T1000 (cell line): ENCODE measurements around the gene CBR4.
"Not testable (repeated sequence)": the region's sequence is repeated elsewhere in the genome, so short reads cannot be mapped to it uniquely, and the experiment has no call there.

Experiments used
- DNase-seq: peaks from one replicate; lab custom pipeline; 2025; ENCODE audit warnings: mixed read lengths; lab: John Stamatoyannopoulos, UW

CBR4 gene

DNA sequence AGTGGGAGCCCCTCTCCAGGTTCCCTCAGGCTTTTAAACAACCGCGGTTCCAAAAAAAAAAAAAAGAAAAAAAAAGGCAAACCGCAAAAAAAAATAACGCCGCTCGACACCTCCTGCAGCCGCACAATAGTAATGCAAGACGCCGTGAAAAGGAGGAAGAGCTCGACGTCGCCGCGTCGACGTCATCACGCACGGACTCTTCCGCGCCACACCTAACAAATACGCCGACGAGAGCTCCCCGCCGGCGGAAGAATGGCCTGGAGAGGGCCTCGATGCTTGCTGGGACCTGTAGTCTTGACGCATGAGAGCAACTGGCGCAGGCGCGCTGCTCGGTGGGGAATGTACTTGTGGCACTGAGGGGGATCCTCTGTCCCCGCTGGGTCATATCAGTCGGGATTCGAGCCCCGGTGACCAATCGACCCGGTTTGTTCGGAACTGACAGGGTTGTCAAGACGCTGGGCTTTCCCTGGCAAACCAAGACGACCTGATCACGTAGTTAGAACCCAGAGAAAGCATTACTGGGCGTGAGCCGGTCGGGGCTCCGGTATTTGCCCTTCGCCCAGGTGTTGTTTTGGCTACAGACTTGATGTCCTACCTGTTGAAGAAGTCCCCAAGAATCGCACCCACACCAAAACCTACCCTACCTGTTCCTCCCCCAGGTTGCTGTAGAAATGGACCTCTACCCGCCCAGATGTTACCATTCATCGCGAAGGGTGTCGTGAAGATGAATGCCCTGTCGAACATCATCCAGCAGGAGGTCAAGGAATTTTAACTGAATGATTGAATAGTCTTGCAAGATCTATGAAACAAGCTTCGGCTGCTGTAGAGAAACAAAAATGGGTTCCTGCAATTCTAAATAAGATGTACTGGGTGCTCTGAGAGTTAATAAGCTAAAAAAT is at the start of gene CBR4:
CBR4 (minus strand) TSS at position 131 of the 899 bp plus-strand sequence. CDS start 166 bp downstream, outside the sequence.
- DNase-seq: peak; percentile 80

DNA sequence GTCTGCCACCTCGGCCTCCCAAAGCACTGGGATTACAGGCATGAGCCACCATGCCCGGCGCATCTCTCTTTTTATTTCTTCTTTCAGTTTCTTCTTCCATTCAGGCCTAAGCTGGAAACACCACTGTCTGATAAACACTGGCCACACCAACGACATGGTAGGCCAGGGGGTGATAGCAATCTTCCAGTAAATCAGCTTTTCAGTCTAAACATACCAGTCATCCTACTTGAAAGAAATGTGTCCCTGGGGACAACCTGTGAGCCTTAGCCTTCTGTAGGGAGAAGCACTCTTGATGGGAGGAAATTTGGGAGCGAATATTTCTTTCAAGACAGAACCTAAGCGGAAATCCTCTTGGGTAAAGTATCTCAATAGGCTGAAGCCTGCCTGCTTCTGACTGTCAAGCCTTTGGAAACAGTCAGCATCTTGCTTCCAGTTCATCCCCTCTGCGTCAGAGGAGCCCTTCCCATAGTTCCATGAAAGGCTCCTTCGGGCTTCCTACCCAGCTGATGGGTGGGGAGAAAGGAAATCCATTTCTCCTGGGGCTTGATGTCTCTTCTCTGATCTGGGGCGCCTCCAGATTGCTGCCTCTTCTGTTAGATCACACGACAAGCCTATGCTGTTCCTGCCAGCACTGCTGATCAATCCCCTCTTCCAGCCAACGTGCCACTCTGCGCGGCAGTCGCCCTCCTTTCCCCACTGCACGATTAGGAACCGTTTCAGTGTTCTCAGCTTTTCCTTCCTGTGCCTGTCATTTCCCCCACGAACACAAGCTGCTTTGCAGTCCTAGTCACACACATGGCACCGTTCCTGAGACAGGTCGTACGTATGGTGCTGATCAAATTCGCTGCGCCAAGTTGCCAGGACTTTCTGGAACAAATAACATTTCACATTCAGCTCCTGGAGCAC is 49.5 kb upstream of the CBR4 start:
- DNase-seq: no peak

DNA sequence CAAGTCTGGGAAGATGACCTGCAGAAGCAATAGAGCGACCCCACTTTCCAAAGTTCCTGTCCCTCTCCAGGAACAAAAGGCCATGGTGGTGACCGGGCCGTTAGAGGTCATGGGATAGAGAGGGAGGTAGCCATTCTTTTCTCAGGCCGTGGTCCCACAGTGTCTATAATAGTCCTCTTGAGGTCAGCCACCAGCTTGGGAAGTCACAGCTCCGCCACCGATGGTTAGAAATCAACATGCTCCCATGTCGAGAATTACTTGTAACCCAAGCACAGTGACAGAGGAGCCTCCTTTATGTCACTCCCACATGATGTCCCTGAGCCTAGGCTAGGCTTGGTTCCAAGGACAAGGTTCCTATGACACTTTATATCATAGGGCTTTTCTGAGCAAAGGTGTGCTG is 48.3 kb upstream of the CBR4 start:
- DNase-seq: no peak

- no peak for DNase-seq
Measured at GRCh38 chr4:169054879-169055278, 44.8 kb upstream of the CBR4 start.

DNA sequence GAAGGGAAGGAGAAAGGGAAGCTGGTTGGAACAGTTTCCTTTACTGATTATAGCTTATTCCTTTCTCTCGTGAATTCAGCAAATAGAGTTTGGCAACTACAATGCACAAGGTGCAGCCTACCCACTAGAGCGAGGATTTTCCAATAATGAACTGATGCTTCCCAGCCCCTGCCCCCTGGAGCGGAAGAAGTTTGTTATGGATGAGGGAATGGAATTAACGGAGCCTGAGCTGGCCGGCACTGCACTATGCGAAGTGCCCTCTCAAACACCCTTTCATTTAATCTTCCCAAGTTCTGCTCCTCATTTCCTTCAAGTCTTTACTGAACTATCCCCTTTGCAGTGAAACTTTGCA is 42.5 kb upstream of the CBR4 start:
- DNase-seq: no peak

DNA sequence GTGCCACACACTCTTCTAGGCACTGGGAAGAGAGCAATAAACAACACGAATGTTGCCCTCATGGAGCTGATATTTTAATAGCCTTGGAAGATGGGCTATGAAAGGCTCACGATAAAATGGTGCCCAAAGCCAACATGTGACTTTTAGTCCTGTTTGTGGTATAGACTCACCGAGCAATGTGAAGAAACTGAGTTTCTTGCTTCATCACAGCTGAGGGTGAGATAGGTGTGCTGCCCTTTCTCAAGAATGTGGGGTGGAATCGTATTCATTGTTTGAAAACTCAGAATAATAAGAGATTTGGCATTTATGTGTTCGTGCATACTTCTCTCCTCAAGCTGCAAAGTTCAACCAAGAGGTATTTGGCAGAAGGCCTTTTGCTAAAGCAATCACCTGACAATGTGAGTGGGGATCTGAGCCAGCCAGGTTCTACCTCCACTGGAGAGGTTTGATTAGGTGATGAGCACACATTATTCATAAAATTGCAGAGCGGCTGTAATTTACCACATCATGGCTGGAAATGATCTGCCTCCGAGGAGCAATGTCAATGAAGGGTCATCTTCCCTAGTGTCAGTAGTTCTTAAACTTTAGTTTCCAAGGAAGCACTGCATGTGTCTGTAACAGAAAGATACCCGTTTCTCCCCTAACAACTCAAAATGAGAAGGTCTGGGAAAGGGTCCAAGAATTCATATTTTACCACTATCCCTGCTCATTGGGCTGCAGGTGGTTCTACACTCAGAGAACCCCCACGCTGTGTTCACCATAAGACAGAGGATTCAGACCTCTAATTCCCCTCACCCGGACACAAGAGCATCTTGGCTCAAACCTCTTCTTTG is 41.9 kb upstream of the CBR4 start:
- no peak for DNase-seq

- no peak for DNase-seq
Measured at GRCh38 chr4:169050881-169051760, 41.1 kb upstream of the CBR4 start.

GRCh38 chr4:169050284-169050683 is 40.2 kb upstream of the CBR4 start:
- no peak for DNase-seq

DNA sequence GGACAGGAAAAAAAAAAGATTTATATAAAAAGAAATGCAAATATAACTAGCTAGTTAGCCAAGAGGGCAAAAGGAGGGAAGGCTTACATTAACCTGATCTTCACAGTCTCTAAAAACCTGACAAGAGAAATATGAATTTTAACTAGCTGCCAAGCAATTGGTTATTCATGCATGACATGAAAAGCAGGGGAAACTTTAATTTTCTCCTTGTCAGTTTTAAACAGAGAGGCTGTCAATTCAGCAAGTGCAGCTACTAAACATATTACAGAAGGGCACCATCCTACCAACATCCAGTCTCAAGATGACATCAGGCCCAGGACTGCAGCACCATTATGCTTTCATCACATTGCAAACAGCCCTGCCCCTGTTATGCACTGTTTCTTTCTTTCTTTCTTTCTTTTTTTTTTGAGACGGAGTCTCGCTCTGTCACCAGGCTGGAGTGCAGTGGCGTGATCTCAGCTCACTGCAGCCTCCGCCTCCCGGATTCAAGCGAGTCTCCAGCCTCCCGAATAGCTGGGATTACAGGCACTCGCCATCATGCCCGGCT is 38.9 kb upstream of the CBR4 start:
- no peak for DNase-seq

DNA sequence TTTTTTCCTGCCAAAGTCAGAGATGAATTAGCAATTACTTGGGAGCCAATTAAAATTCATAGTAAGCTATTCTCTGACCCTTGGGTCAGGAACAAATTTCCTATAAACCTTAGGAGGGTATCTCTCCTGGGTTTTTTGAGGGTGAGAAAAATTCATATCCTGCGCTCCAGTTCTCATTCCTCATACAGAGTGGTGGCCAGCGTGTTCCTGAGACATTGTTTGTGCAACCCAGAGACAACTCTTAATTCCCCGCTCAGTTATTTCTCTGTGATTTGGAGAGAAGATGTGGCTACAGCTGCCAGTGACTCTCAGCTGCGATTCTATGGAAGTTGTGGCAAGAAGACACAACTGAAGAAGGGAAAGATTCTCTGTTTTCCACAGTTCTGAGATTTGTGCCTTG is 37.9 kb upstream of the CBR4 start:
- no peak for DNase-seq

GRCh38 chr4:169045862-169046584 is 36.0 kb upstream of the CBR4 start:
- DNase-seq: no peak

DNA sequence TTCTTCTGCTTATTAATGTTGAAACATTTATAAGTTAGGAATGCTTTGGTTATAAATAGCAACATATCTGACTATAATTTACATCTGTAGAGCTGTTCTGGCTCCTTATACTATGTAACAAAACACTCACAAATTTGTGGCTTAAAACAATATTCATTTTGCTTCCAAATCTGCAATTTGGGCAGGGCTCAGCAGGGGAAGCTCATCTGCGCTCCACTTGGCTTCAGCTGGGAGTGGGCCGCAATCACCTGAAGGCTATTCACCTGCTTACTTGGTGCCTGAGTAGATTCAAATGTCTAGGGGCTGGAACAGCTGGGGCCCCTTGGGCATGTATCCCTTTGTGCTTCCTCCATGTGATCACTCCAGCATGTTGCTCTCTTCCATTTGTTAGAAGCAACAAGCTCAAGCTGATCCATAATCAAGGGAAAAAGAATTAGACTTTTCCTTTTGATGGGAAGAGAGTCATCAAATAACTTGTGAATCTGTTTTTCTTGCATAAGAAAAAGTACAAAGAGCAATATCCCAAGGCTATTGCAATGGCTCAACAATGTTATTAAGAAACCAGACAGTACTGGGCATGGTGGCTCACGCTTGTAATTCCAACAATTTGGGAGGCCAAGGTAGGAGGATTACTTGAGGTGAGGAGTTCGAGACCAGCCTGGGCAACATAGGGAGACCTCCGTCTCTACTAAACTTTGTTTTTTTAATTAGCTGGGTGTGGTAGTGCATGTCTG is 34.8 kb upstream of the CBR4 start:
- DNase-seq: no peak

DNA sequence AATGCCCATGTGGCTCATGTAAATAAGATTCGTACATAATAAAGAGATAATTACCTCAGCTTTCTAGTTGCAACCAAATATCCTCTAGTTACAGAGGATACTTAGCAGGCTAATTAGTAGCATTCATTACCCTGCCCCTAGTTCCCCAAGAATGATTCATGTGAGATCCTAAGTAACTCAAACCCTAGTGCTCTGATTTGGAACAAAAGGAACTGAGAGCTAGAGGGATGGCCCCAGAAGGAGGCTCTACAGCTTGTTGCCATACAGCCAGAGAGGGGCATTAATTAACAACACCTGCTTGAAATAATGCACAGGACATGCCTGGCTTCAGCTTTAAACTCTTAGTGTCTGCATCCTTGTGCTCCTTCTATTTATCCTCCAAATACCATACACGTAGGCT is 32.6 kb upstream of the CBR4 start:
- DNase-seq: no peak

- DNase-seq: no peak
Measured at GRCh38 chr4:169040559-169041261, 30.7 kb upstream of the CBR4 start.

DNA sequence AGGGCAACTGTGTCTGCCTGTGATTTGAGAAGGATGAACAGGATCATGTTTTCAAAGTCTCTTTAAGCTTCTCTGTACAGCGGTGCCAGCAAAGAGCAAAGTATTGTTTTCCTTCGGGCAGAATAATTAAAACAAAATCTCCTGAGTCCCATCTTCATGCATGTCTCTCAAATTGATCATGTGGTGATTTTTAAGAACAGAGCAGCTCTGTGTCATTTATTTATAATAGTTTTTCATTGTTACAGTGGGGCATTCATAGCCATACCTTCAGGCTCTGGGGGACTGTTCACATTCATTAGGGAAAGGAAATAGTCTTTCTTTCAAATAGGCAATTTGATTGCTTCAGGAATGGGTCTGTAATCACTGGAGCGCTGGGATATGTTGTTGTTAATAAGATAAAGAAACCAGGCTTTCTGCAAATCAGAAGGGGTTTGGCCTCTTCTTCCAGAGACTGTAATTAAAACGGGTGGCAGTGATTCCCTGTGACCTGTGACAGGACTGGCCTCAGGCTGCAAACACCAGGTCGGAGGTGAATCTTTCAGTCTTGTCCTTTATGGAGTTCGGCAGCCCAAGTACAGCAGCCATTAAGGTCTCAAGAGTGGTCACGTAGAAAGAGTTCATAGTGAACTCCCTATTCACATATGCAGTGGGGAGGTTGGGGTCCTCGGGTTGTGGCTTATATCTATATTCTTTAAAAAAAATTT is 29.3 kb upstream of the CBR4 start:
- DNase-seq: no peak

GRCh38 chr4:169037506-169037905 is 27.5 kb upstream of the CBR4 start:
- DNase-seq: no peak

DNA sequence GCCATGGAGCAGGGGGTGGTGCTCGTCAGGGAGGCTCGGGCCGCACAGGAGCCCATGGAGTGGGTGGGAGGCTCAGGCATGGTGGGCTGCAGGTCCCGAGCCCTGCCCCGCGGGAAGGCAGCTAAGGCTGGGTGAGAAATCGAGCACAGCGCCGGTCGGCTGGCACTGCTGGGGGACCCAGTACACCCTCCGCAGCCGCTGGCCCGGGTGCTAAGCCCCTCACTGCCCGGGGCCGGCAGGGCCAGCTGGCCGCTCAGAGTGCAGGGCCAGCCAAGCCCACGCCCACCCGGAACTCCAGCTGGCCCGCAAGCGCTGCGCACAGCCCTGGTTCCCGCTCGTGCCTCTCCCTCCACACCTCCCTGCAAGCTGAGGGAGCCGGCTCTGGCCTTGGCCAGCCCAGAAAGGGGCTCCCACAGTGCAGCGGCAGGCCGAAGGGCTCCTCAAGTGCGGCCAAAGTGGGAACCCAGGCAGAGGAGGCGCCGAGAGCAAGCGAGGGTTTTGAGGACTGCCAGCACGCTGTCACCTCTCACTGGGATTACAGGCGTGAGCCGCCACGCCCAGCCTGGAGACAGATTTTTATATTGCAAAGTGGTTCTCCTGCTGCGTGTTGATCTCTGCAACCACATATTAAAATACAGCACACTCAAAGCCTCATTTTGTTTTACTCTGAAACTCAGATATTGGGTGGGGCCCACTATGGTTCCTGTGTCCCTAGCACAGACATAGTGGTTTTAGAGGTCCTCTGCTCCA is 26.0 kb upstream of the CBR4 start:
- DNase-seq: not testable (repeated sequence)
